Esophagus squamous epithelium (tissue), 4 donors: ENCODE measurements around the gene TRH.

Source experiments
- CTCF ChIP-seq, 6 experiments: fragments of 450-650 bp in 4 of 6; fragments of 200-600 bp in 2 of 6; sonication (generic) in 2 of 6; IDR thresholded peaks; one replicate each; pipeline ENCODE4 v1.5.1; 2016 to 2019; ENCODE audit warnings: antibody characterized with exemption in 6 of 6, mild to moderate bottlenecking in 4 of 6, moderate library complexity in 4 of 6
- POLR2A ChIP-seq, 4 donors: fragments of 450-650 bp; IDR thresholded peaks; one replicate each; pipeline ENCODE4 v1.6.1; 2017; ENCODE audit warnings: antibody characterized with exemption in 4 of 4, mild to moderate bottlenecking in 4 of 4, moderate library complexity in 3 of 4

- TF ChIP-seq CTCF (IDR thresholded peaks at IDR 0.05) = no peak
- TF ChIP-seq POLR2A (IDR thresholded peaks at IDR 0.05) = no peak
Measured at GRCh38 chr3:129989414-129989813, 14.9 kb downstream of the TRH start.
